ENCODE results near the gene PELO.

PELO gene

GRCh38 chr5:52746539-52746938 lies 41.2 kb upstream of the PELO start:
- Histone ChIP-seq H2AFZ (ENCODE audit: low read depth, low read length) (no peak overlapping the region), H3K79me2 (ENCODE audit: insufficient read depth, low read length) (no peaks in the 10 kb centered on the region), H3K4me3 (ENCODE audit: low read depth in 1 of 2, low read length in 2 of 2) (no peak overlapping the region), H3K27me3 (ENCODE audit: insufficient read depth, low read length, poor library complexity) (no peaks in the 10 kb centered on the region), H3K9me3 (ENCODE audit: insufficient read depth, low read length, severe bottlenecking) (no peaks in the 10 kb centered on the region), H3K9ac (ENCODE audit: low read depth, low read length) (no peak overlapping the region), H3K36me3 (ENCODE audit: insufficient read depth, low read length) (no peaks in the 10 kb centered on the region), H4K20me1 (ENCODE audit: insufficient read depth, low read length) (no peaks in the 10 kb centered on the region), H3K4me2 (ENCODE audit: insufficient read depth, low read length) (no peak overlapping the region), H3K27ac (ENCODE audit: low read length) (no peak overlapping the region), H3K4me1 (ENCODE audit: insufficient read depth, low read length) (peaks cover 35% of the 10 kb centered on the region)
- TF ChIP-seq EZH2 (IDR thresholded peaks at IDR 0.05; ENCODE audit: borderline replicate concordance, low read depth, low read length, severe bottlenecking) = no peak
- TF ChIP-seq, protein P1, sequence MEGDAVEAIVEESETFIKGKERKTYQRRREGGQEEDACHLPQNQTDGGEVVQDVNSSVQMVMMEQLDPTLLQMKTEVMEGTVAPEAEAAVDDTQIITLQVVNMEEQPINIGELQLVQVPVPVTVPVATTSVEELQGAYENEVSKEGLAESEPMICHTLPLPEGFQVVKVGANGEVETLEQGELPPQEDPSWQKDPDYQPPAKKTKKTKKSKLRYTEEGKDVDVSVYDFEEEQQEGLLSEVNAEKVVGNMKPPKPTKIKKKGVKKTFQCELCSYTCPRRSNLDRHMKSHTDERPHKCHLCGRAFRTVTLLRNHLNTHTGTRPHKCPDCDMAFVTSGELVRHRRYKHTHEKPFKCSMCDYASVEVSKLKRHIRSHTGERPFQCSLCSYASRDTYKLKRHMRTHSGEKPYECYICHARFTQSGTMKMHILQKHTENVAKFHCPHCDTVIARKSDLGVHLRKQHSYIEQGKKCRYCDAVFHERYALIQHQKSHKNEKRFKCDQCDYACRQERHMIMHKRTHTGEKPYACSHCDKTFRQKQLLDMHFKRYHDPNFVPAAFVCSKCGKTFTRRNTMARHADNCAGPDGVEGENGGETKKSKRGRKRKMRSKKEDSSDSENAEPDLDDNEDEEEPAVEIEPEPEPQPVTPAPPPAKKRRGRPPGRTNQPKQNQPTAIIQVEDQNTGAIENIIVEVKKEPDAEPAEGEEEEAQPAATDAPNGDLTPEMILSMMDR (IDR thresholded peaks at IDR 0.05; ENCODE audit: borderline replicate concordance, extremely low read depth, low read length, poor library complexity, severe bottlenecking) = no peak
- DNase-seq (no peak), ATAC-seq (ENCODE audit: insufficient read depth, low read depth) (no peak)

DNA sequence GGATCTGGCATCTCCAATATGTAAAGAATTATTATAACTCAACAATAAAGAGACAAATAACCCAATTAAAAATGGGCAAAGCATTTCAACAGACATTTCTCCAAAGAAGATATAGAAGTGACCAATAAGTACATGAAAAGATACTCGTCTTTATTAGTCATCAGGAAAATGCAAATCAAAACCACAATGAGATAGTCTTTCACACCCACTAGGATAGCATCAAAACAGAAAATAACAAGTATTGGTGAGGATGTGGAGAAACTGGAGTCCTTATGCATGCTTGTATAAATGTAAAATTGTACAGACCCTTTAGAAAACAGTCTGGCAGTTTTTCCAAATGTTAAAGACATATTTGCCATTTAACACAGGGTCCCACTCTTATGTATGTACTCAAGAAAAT lies 39.1 kb upstream of the PELO start:
- no peak overlapping the region for H3K27ac ChIP-seq (ENCODE audit: low read length)
- peaks cover 15% of the 10 kb centered on the region for H3K4me1 ChIP-seq (ENCODE audit: insufficient read depth, low read length)
- no peaks in the 10 kb centered on the region for H3K36me3 ChIP-seq (ENCODE audit: insufficient read depth, low read length)
- ATAC-seq (ENCODE audit: insufficient read depth, low read depth) (no peak), DNase-seq (no peak)
- H3K4me3 ChIP-seq (ENCODE audit: low read depth in 1 of 2, low read length in 2 of 2) = no peak overlapping the region
- no peak overlapping the region for H3K4me2 ChIP-seq (ENCODE audit: insufficient read depth, low read length)
- no peaks in the 10 kb centered on the region for H4K20me1 ChIP-seq (ENCODE audit: insufficient read depth, low read length)
- no peak for TF ChIP-seq EZH2 (IDR thresholded peaks at IDR 0.05; ENCODE audit: borderline replicate concordance, low read depth, low read length, severe bottlenecking)
- TF ChIP-seq, protein P1 (IDR thresholded peaks at IDR 0.05; ENCODE audit: borderline replicate concordance, extremely low read depth, low read length, poor library complexity, severe bottlenecking) = no peak
- no peaks in the 10 kb centered on the region for H3K27me3 ChIP-seq (ENCODE audit: insufficient read depth, low read length, poor library complexity)
- no peak overlapping the region for H2AFZ ChIP-seq (ENCODE audit: low read depth, low read length)
- no peak overlapping the region for H3K9ac ChIP-seq (ENCODE audit: low read depth, low read length)
- H3K9me3 ChIP-seq (ENCODE audit: insufficient read depth, low read length, severe bottlenecking) = no peaks in the 10 kb centered on the region
- H3K79me2 ChIP-seq (ENCODE audit: insufficient read depth, low read length) = no peaks in the 10 kb centered on the region

GRCh38 chr5:52749666-52750065 lies 38.0 kb upstream of the PELO start:
- Histone ChIP-seq H3K79me2 (ENCODE audit: insufficient read depth, low read length) (no peaks in the 10 kb centered on the region), H4K20me1 (ENCODE audit: insufficient read depth, low read length) (no peaks in the 10 kb centered on the region), H3K36me3 (ENCODE audit: insufficient read depth, low read length) (no peaks in the 10 kb centered on the region), H3K27ac (ENCODE audit: low read length) (no peak overlapping the region), H3K27me3 (ENCODE audit: insufficient read depth, low read length, poor library complexity) (no peaks in the 10 kb centered on the region), H3K4me1 (ENCODE audit: insufficient read depth, low read length) (peaks cover 4% of the 10 kb centered on the region), H3K9ac (ENCODE audit: low read depth, low read length) (no peak overlapping the region), H3K4me2 (ENCODE audit: insufficient read depth, low read length) (no peak overlapping the region), H3K9me3 (ENCODE audit: insufficient read depth, low read length, severe bottlenecking) (no peaks in the 10 kb centered on the region), H3K4me3 (ENCODE audit: low read depth in 1 of 2, low read length in 2 of 2) (no peak overlapping the region), H2AFZ (ENCODE audit: low read depth, low read length) (no peak overlapping the region)
- TF ChIP-seq, protein P1 (IDR thresholded peaks at IDR 0.05; ENCODE audit: borderline replicate concordance, extremely low read depth, low read length, poor library complexity, severe bottlenecking) = no peak
- TF ChIP-seq EZH2 (IDR thresholded peaks at IDR 0.05; ENCODE audit: borderline replicate concordance, low read depth, low read length, severe bottlenecking) = no peak
- DNase-seq = no peak
- no peak for ATAC-seq (ENCODE audit: insufficient read depth, low read depth)

- H3K36me3 ChIP-seq (ENCODE audit: insufficient read depth, low read length) = no peaks in the 10 kb centered on the region
- H3K79me2 ChIP-seq (ENCODE audit: insufficient read depth, low read length) = no peaks in the 10 kb centered on the region
- no peak overlapping the region for H3K4me2 ChIP-seq (ENCODE audit: insufficient read depth, low read length)
- no peaks in the 10 kb centered on the region for H3K4me1 ChIP-seq (ENCODE audit: insufficient read depth, low read length)
- no peaks in the 10 kb centered on the region for H4K20me1 ChIP-seq (ENCODE audit: insufficient read depth, low read length)
- H2AFZ ChIP-seq (ENCODE audit: low read depth, low read length) = no peak overlapping the region
- H3K27me3 ChIP-seq (ENCODE audit: insufficient read depth, low read length, poor library complexity) = no peaks in the 10 kb centered on the region
- TF ChIP-seq EZH2 (IDR thresholded peaks at IDR 0.05; ENCODE audit: borderline replicate concordance, low read depth, low read length, severe bottlenecking) = no peak
- TF ChIP-seq, protein P1 (IDR thresholded peaks at IDR 0.05; ENCODE audit: borderline replicate concordance, extremely low read depth, low read length, poor library complexity, severe bottlenecking) = no peak
- no peaks in the 10 kb centered on the region for H3K9me3 ChIP-seq (ENCODE audit: insufficient read depth, low read length, severe bottlenecking)
- DNase-seq (no peak), ATAC-seq (ENCODE audit: insufficient read depth, low read depth) (no peak)
- no peak overlapping the region for H3K27ac ChIP-seq (ENCODE audit: low read length)
- H3K4me3 ChIP-seq (ENCODE audit: low read depth in 1 of 2, low read length in 2 of 2) = no peak overlapping the region
- H3K9ac ChIP-seq (ENCODE audit: low read depth, low read length) = no peak overlapping the region
Observed at GRCh38 chr5:52751137-52751536, 36.6 kb upstream of the PELO start.
